GM18907 (cell line): Measurements from ENCODE around the gene CCR5AS.
"Not testable (repeated sequence)": the region's sequence is repeated elsewhere in the genome, so short reads cannot be mapped to it uniquely, and the experiment has no call there.

Experiments
- ATAC-seq: cut with Tn5 transposase; IDR thresholded peaks from one replicate; pipeline ENCODE4 v1.9.1; 2021; ENCODE audit warnings: mild to moderate bottlenecking, moderate library complexity; ENCODE audit not compliant: unreplicated experiment

CCR5AS gene

GRCh38 chr3:46429671-46430070, 22.8 kb upstream of the CCR5AS start:
- ATAC-seq = no peak

- ATAC-seq = no peak
These were observed 22.4 kb upstream of the CCR5AS start for GRCh38 chr3:46429250-46429649.

- ATAC-seq = no peak
These were observed 21.3 kb upstream of the CCR5AS start for GRCh38 chr3:46427916-46428833.

- ATAC-seq = not testable (repeated sequence)
These were observed 20.5 kb upstream of the CCR5AS start for GRCh38 chr3:46427404-46427803.

- not testable (repeated sequence) for ATAC-seq
These were observed 19.6 kb upstream of the CCR5AS start for GRCh38 chr3:46426476-46426875.

GRCh38 chr3:46423588-46423987, 16.7 kb upstream of the CCR5AS start:
- ATAC-seq = no peak

GRCh38 chr3:46422617-46423016, 15.8 kb upstream of the CCR5AS start:
- ATAC-seq = no peak

- ATAC-seq = no peak
These were observed 14.1 kb upstream of the CCR5AS start for GRCh38 chr3:46420931-46421330.

- ATAC-seq = no peak
These were observed 12.9 kb upstream of the CCR5AS start for GRCh38 chr3:46419816-46420215.

- no peak for ATAC-seq
These were observed 11.2 kb upstream of the CCR5AS start for GRCh38 chr3:46417841-46418611.

- no peak for ATAC-seq
These were observed 10.1 kb upstream of the CCR5AS start for GRCh38 chr3:46416811-46417510.

GRCh38 chr3:46416125-46416810, 9.4 kb upstream of the CCR5AS start:
- ATAC-seq = no peak

- ATAC-seq = no peak
These were observed 7.9 kb upstream of the CCR5AS start for GRCh38 chr3:46414739-46415138.

- ATAC-seq = no peak
These were observed 7.1 kb upstream of the CCR5AS start for GRCh38 chr3:46413951-46414350.

GRCh38 chr3:46412786-46413298, 6.0 kb upstream of the CCR5AS start:
- no peak for ATAC-seq

- ATAC-seq = no peak
These were observed 4.4 kb upstream of the CCR5AS start for GRCh38 chr3:46411271-46411670.

- no peak for ATAC-seq
These were observed 3.8 kb upstream of the CCR5AS start for GRCh38 chr3:46410669-46411068.

- no peak for ATAC-seq
These were observed 3.0 kb upstream of the CCR5AS start for GRCh38 chr3:46409739-46410489.

- no peak for ATAC-seq
These were observed 2.0 kb upstream of the CCR5AS start for GRCh38 chr3:46408853-46409252.

- no peak for ATAC-seq
These were observed 1.1 kb upstream of the CCR5AS start for GRCh38 chr3:46407970-46408369.
